Activated T-cell treated with anti-CD3 and anti-CD28 coated beads, Interleukin-2, amount 50 U/mL, for 24 hours (primary cell): ENCODE measurements around the gene DAZAP1.
A peak's percentile ranks its signal among the peaks of the same experiment; 100 is the strongest.
"Not testable (repeated sequence)": the region's sequence is repeated elsewhere in the genome, so short reads cannot be mapped to it uniquely, and the experiment has no call there.

Experiments
- DNase-seq: peaks from one replicate; pipeline ENCODE4 v3.0.0-alpha.2; 2020
- H3K27ac Mint-ChIP-seq: 2 replicates; pipeline ENCODE4 v1.8.0; 2020; ENCODE audit warnings: mild to moderate bottlenecking, mixed read lengths
- H3K27me3 Mint-ChIP-seq: 2 replicates; pipeline ENCODE4 v1.8.0; 2020; ENCODE audit warnings: mixed read lengths
- H3K36me3 Mint-ChIP-seq: 2 replicates; pipeline ENCODE4 v1.8.0; 2020; ENCODE audit warnings: low read depth, mixed read lengths
- H3K4me1 Mint-ChIP-seq: 2 replicates; pipeline ENCODE4 v1.8.0; 2020; ENCODE audit warnings: low read depth, mixed read lengths
- H3K4me3 Mint-ChIP-seq: 2 replicates; pipeline ENCODE4 v1.8.0; 2020; ENCODE audit warnings: mild to moderate bottlenecking, moderate library complexity, mixed read lengths
- H3K9me3 Mint-ChIP-seq: 2 replicates; pipeline ENCODE4 v1.8.0; 2020; ENCODE audit warnings: mixed read lengths

The DAZAP1 gene

GRCh38 chr19:1474765-1475351 lies 67.5 kb downstream of the DAZAP1 start:
- no peak overlapping the region for H3K4me3 Mint-ChIP-seq

GRCh38 chr19:1475751-1476437 lies 68.5 kb downstream of the DAZAP1 start:
- no peak overlapping the region for H3K27ac Mint-ChIP-seq
- peaks cover 42% of the 10 kb centered on the region for H3K4me1 Mint-ChIP-seq
- peaks cover 38% of the 10 kb centered on the region for H3K36me3 Mint-ChIP-seq
- no peaks in the 10 kb centered on the region for H3K9me3 Mint-ChIP-seq
- H3K4me3 Mint-ChIP-seq = no peak overlapping the region
- no peaks in the 10 kb centered on the region for H3K27me3 Mint-ChIP-seq
- DNase-seq = no peak

More at GRCh38 chr19:1474765-1475351, 67.5 kb downstream of the DAZAP1 start:
- Mint-ChIP-seq H3K36me3 (peaks cover 38% of the 10 kb centered on the region), H3K27ac (no peak overlapping the region), H3K9me3 (no peaks in the 10 kb centered on the region), H3K27me3 (peaks cover 3% of the 10 kb centered on the region), H3K4me1 (peaks cover 46% of the 10 kb centered on the region)
- no peak for DNase-seq

GRCh38 chr19:1477056-1477455 lies 69.7 kb downstream of the DAZAP1 start:
- not testable (repeated sequence) for DNase-seq, H3K9me3 Mint-ChIP-seq, H3K27me3 Mint-ChIP-seq
- Mint-ChIP-seq H3K36me3 (peaks cover 38% of the 10 kb centered on the region), H3K4me3 (peak overlapping the region; percentile 51), H3K27ac (peak overlapping the region; percentile 44), H3K4me1 (peaks cover 33% of the 10 kb centered on the region)

GRCh38 chr19:1478934-1479707 lies 71.7 kb downstream of the DAZAP1 start, which contains the start of gene C19orf25:
C19orf25 (minus strand) TSS chr19:1479215; CDS start chr19:1478903, 312 bp downstream.
- Mint-ChIP-seq H3K36me3 (peaks cover 36% of the 10 kb centered on the region), H3K27ac (peak within 1 kb of the TSS; percentile 96), H3K9me3 (no peaks in the 10 kb centered on the region), H3K27me3 (no peaks in the 10 kb centered on the region), H3K4me1 (peaks cover 29% of the 10 kb centered on the region), H3K4me3 (peak within 1 kb of the TSS; percentile 99)
- peak; percentile 95 for DNase-seq

- no peaks in the 10 kb centered on the region for H3K27me3 Mint-ChIP-seq
Measured at GRCh38 chr19:1481224-1481892, 74.0 kb downstream of the DAZAP1 start.

GRCh38 chr19:1481893-1482360 lies 74.5 kb downstream of the DAZAP1 start:
- H3K9me3 Mint-ChIP-seq = no peaks in the 10 kb centered on the region
- peaks cover 13% of the 10 kb centered on the region for H3K36me3 Mint-ChIP-seq
- H3K27me3 Mint-ChIP-seq = no peaks in the 10 kb centered on the region
- no peak overlapping the region for H3K4me3 Mint-ChIP-seq
- H3K4me1 Mint-ChIP-seq = peaks cover 17% of the 10 kb centered on the region
- no peak for DNase-seq
- no peak overlapping the region for H3K27ac Mint-ChIP-seq

More at GRCh38 chr19:1481224-1481892, 74.0 kb downstream of the DAZAP1 start:
- Mint-ChIP-seq H3K36me3 (peaks cover 19% of the 10 kb centered on the region), H3K4me3 (no peak overlapping the region), H3K9me3 (no peaks in the 10 kb centered on the region), H3K4me1 (peaks cover 22% of the 10 kb centered on the region), H3K27ac (no peak overlapping the region)
- DNase-seq = no peak

- H3K27ac Mint-ChIP-seq = no peak overlapping the region
- peaks cover 11% of the 10 kb centered on the region for H3K4me1 Mint-ChIP-seq
- no peaks in the 10 kb centered on the region for H3K9me3 Mint-ChIP-seq
- H3K27me3 Mint-ChIP-seq = no peaks in the 10 kb centered on the region
- H3K36me3 Mint-ChIP-seq = peaks cover 7% of the 10 kb centered on the region
- no peak for DNase-seq
- no peak overlapping the region for H3K4me3 Mint-ChIP-seq
Measured at GRCh38 chr19:1482361-1483130, 75.2 kb downstream of the DAZAP1 start.

GRCh38 chr19:1483131-1483978 lies 76.0 kb downstream of the DAZAP1 start:
- no peak for DNase-seq
- Mint-ChIP-seq H3K9me3 (no peaks in the 10 kb centered on the region), H3K27me3 (no peaks in the 10 kb centered on the region), H3K4me3 (no peak overlapping the region), H3K36me3 (peaks cover 4% of the 10 kb centered on the region), H3K27ac (no peak overlapping the region), H3K4me1 (peaks cover 6% of the 10 kb centered on the region)

- Mint-ChIP-seq H3K4me1 (peaks cover 5% of the 10 kb centered on the region), H3K27me3 (no peaks in the 10 kb centered on the region), H3K36me3 (peaks cover 3% of the 10 kb centered on the region), H3K4me3 (no peak overlapping the region), H3K27ac (no peak overlapping the region), H3K9me3 (no peaks in the 10 kb centered on the region)
- DNase-seq = no peak
Measured at GRCh38 chr19:1483979-1484428, 76.6 kb downstream of the DAZAP1 start.
